ENCODE data around the gene INPP5D. TPM values are rescaled to one million over a fixed set of nuclear protein-coding genes. Genes with fewer than 3 reads are reported as not detected.

Gene INPP5D
- total and polyA plus RNA-seq, 2 of the 8 experiments (the other 6 are each of a cell fraction or from before 2014, with no cell fraction given), result 4.5 to 7.1 TPM

- Histone ChIP-seq H3K14ac (ENCODE audit: insufficient read length) (no peak overlapping the region), H2AK5ac (ENCODE audit: low read depth, low read length) (no peak overlapping the region), H2BK120ac (replicated peaks; ENCODE audit: low read depth, low read length) (no peak overlapping the region), H3K79me1 (ENCODE audit: low read depth, low read length) (no peaks in the 10 kb centered on the region), H3K36me3 (ENCODE audit: control insufficient read depth in 2 of 4, insufficient read depth in 4 of 4, low read length in 3 of 4) (no peaks in the 10 kb centered on the region), H2BK12ac (ENCODE audit: low read depth, low read length) (no peak overlapping the region), H3K23me2 (ENCODE audit: low read depth, low read length) (no peaks in the 10 kb centered on the region), H4K91ac (replicated peaks; ENCODE audit: insufficient read length, low read length) (no peak overlapping the region), H2BK20ac (ENCODE audit: low read length) (no peak overlapping the region), H3K4me3 (ENCODE audit: extremely low read depth in 1 of 4, insufficient read depth in 2 of 4, low read depth in 3 of 4, low read length in 4 of 4) (no peak overlapping the region), H3K79me2 (ENCODE audit: control insufficient read depth in 1 of 2, insufficient read depth in 2 of 2, low read length in 2 of 2) (no peaks in the 10 kb centered on the region), H3K9ac (replicated peaks in 1 of 4; ENCODE audit: extremely low read depth in 1 of 4, low read depth in 3 of 4, low read length in 3 of 4) (no peak overlapping the region), H2BK15ac (ENCODE audit: low read length) (no peak overlapping the region), H3K23ac (ENCODE audit: insufficient read length) (no peak overlapping the region), H3K56ac (replicated peaks; ENCODE audit: insufficient read length, low read depth, low read length) (no peak overlapping the region), H2AFZ (ENCODE audit: low read length) (no peak overlapping the region), H3K27me3 (replicated peaks in 1 of 4; ENCODE audit: control insufficient read depth in 3 of 4, extremely low read depth in 1 of 4, insufficient read depth in 3 of 4, low read length in 3 of 4) (no peaks in the 10 kb centered on the region; a peak in 1 of 7 replicates), H3K4me2 (ENCODE audit: insufficient read depth in 1 of 2, low read depth in 2 of 2, low read length in 2 of 2) (no peak overlapping the region), H3K27ac (ENCODE audit: low read depth, low read length) (no peak overlapping the region), H4K5ac (ENCODE audit: insufficient read length, low read depth, low read length) (no peak overlapping the region), H3K18ac (ENCODE audit: extremely low read depth, low read length) (no peak overlapping the region), H3K4ac (replicated peaks; ENCODE audit: insufficient read length, low read depth, low read length) (no peak overlapping the region), H2BK5ac (ENCODE audit: low read depth, low read length) (no peak overlapping the region), H4K8ac (ENCODE audit: extremely low read depth, insufficient read depth, low read length) (no peak overlapping the region), H3K4me1 (replicated peaks in 1 of 4; ENCODE audit: control insufficient read depth in 3 of 4, insufficient read depth in 4 of 4, low read length in 3 of 4) (no peaks in the 10 kb centered on the region), H4K20me1 (replicated peaks in 1 of 2; ENCODE audit: control insufficient read depth in 1 of 2, insufficient read depth in 2 of 2, low read length in 2 of 2) (no peaks in the 10 kb centered on the region), H3K9me3 (ENCODE audit: insufficient read depth in 2 of 2, low read depth in 1 of 2, low read length in 1 of 2) (no peaks in the 10 kb centered on the region)
- 85% methylated on average over 9 of the region's 9 CpGs; no CpG with 5 or more reads in 1 of the 2 experiments for WGBS, 2 experiments (ENCODE audit: extremely low coverage in 1 of 2, insufficient coverage in 1 of 2, insufficient read length in 1 of 2, insufficient replicate concordance in 2 of 2, low coverage in 1 of 2, low lambda C conversion rate in 2 of 2, missing lambda C conversion rate in 1 of 2)
- FAIRE-seq, result no peak
- ChIA-PET POLR2A (ENCODE audit: partially characterized antibody) (interaction anchor here (1.5 kb wide), 1 partner anchor 17 kb away, joined by 4 read pairs; no protein-coding TSS in a partner anchor), CTCF (ENCODE audit: partially characterized antibody) (interaction anchor here (0.6 to 1.8 kb wide), 4 partner anchors 15 to 218 kb away, joined by 3 to 10 read pairs (median 4); no protein-coding TSS in a partner anchor)
- DNase-seq (ENCODE audit: low read depth in 1 of 2, low spot score in 2 of 2), result no peak
- TF ChIP-seq HDAC2 (IDR thresholded peaks at IDR 0.05; ENCODE audit: borderline replicate concordance in 1 of 2, low read depth in 2 of 2, low read length in 2 of 2) (no peak), GTF2F1 (IDR thresholded peaks at IDR 0.05; ENCODE audit: borderline replicate concordance, low read depth, low read length) (no peak), HDAC6 (IDR thresholded peaks at IDR 0.05; ENCODE audit: low read depth, low read length) (no peak), EP300 (IDR thresholded peaks at IDR 0.05; ENCODE audit: borderline replicate concordance in 1 of 2, low read depth in 2 of 2, low read length in 2 of 2) (no peak), KDM5A (IDR thresholded peaks at IDR 0.05; ENCODE audit: low read length) (no peak), RXRA (IDR thresholded peaks at IDR 0.05; ENCODE audit: insufficient read depth, low read depth, low read length) (no peak), ASH2L (IDR thresholded peaks at IDR 0.05; ENCODE audit: low read length) (no peak), MAFK (IDR thresholded peaks at IDR 0.05; ENCODE audit: low read depth, low read length) (no peak), RAD21 (IDR thresholded peaks at IDR 0.05 in 1 of 2, conservative IDR thresholded peaks at IDR 0.05 in 1 of 2; ENCODE audit: low read depth in 2 of 2, low read length in 2 of 2) (no peak), BCL11A (IDR thresholded peaks at IDR 0.05; ENCODE audit: low read depth in 2 of 2, low read length in 2 of 2) (no peak), CBX8 (IDR thresholded peaks at IDR 0.05; ENCODE audit: borderline replicate concordance, low read depth, low read length) (no peak), BRCA1 (IDR thresholded peaks at IDR 0.05; ENCODE audit: low read depth, low read length) (no peak)
Measured at GRCh38 chr2:233092432-233093165, 32.5 kb downstream of the INPP5D start.

Measured in H1 (cell line).